Posterior cingulate gyrus (tissue), 11 donors: Measurements from ENCODE around the gene GALNT18.
A peak's percentile ranks its signal among the peaks of the same experiment; 100 is the strongest.

Experiments
- DNase-seq, 10 donors: peaks; one replicate each; pipeline versions ENCODE4 v3.0.0 to v3.0.0-alpha.2; 2020 to 2021; ENCODE audit warnings: mixed read lengths in 3 of 10
- intact Hi-C: fragments of 100-400 bp; cut with DNase I; formaldehyde crosslinking; loops from one replicate; pipeline ENCODE4 v1.15.1; 2023

The GALNT18 gene

DNA sequence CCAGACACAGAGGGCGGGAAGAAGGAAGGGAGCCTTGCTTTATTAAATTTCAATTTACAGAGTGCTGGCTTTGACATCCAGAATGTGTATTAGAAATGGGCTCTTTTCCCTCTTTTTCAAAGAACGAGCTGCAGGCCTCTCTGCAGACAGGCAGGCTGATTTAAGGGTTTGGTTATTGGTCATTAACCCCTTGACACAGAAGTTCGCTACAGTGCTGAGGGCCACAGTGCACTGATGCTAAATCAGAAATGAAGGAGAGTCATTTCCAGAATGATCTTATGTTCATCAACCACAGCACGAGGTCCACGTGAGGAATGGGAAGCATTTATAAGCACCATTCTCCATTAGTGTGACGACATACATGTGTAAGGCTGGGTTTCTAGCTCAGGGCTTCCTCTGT, 320.6 kb downstream of the GALNT18 start:
- no peak for DNase-seq
- intact Hi-C loops: no loop called here

DNA sequence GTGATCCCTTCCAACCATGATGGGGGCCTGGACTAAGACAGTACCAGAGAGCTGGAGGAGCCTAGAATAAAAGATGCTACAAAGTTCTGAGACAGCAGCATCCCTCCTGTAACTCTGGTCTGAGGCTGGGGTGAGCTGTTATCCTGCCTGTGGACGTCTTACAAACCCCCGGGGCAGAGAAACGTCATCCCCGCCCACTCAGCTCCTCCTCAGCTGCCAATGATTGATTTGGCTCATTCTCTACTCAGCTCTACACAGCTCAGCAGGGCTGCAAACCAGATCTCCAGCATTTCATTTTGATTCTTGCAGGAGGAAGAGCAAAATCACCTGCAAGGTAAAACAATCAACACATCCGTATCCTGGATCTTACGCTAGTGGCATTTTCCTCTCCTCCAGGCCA, 324.2 kb downstream of the GALNT18 start:
- intact Hi-C loops: no loop called here
- no peak for DNase-seq

DNA sequence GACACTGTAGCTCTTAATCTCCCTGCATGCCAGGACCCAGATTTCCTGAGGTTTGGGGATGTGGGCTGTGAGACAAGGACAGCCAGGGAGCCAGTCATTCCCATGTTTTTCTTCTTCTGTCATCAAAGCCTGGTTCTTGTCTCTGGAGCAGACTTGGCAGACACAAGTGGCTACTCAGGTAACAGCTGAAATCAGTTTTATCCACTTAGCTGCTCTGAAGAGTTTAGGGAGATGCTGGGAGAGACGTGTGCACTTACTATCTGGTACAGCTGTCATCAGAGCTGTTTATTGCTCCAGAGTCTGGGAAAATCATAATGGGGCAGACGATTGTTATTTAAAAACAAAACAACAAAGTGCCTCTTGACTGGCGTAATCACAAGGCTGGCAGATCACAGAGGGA, 325.4 kb downstream of the GALNT18 start:
- intact Hi-C loops: no loop called here
- DNase-seq: no peak

DNA sequence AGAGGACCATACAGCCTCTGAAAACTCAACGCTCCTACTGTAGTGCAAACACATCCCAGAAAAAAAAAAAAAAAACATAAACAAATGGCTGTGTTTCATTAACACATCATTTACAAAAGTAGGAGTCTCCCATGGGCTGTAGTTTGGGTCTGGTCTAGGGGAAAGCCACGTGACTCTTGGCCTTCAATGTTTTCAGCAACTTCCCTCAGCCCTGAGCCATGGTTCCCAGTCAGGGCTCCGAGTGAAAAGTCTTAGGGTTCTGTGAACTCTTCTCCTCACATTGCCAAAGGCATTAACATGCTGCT, 327.3 kb downstream of the GALNT18 start:
- intact Hi-C loops: no loop called here
- no peak for DNase-seq

DNA sequence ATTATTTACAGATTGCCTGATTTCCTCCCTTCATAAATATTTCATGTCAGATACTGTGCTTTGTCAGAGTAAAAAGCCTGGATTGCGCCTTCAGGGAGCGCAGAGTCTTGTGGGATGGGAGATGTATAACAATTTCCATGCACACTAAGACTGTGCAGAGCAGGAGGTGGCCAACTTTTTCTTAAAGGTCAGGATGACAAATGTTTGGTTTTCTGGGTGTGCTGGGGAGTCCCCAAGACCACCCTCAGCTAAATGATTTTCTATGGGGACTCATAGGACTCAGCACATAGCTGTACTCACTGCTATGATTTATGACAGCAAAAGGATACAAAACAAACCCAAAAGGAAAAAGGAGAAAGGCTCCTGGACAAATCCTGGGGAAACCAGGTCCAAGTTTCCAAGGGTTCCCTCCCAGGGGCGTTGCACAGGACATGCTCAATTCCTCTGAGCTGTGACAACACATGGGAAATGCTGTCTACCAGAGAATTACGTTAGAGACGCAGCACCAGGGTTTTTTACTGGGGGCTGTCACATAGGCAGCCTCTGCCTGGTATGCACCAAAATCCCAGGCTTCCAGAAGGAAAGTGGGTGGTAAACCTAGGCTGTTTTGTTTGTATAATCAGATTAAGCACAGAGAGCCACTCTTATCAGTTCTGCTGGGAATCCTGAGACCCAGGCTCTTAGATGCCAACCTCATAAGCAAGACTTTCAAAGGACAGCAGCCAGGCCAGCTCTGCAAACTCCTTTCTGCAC, 327.8 kb downstream of the GALNT18 start:
- no peak for DNase-seq
- intact Hi-C loops: no loop called here

DNA sequence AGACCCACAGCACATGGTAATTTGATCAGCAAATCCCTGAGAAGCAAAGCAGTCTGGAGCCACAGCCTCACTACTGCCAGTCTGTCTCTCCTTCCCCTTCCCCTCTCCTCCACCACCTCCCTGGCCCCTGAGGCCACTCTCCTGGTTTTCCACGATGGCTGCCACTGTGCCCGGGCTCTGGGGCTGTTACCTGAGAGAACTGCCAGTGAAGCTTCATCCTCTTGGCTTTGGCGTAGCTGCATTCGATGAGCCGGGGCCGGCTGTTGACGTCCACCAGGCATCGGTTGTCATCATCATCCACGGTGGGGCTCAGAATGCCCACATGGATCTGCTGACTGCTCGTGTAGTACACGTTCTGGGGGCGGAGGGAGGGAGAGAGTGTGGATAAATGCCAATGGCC, 329.0 kb downstream of the GALNT18 start:
- intact Hi-C loops: no loop called here
- DNase-seq: no peak

DNA sequence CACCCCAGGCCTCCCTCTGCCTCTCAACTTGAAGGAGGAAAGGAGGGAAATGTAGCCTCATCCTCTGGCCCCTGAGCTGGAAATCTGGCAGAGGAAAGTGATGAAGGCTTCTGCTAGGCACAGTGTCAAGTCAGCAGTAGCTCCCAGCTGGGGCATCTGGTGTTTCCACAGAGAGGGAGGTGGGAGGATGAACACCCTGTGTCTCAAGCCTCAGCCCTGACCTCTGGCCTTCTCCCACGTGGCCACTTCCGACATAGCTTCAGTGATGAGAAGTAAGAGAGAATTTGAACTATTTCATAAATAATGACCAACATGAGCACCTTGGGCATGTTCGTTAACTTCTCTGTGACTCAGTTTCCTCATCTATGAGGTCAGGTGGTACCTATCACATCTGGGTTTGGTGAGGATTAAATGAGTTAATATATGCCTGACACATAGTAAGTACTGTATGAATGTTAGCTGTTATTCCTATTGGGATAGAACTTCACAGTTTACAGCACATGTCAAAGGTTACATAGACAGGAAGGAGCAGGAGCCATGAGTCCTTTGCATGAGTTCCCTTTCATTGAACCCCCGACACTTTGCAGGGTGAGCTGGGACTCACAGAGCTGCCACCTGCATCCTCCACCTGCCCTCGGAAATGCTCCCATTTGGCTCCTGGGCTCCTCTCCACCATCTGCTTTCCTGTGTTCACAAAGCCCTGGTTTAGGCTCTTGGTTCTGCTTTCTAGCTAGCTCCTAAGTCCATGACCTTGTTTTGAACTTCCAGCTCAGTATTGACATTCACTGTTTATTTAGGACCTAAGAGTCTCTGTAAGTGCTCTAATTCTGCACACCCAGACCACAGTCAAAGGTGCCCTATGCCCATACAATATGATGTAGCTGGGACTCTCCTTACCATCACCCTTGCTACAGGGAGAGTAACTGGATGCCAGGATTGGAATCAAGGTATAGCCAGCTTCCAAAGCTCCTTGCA, 330.5 kb downstream of the GALNT18 start:
- intact Hi-C loops: no loop called here
- DNase-seq: no peak

DNA sequence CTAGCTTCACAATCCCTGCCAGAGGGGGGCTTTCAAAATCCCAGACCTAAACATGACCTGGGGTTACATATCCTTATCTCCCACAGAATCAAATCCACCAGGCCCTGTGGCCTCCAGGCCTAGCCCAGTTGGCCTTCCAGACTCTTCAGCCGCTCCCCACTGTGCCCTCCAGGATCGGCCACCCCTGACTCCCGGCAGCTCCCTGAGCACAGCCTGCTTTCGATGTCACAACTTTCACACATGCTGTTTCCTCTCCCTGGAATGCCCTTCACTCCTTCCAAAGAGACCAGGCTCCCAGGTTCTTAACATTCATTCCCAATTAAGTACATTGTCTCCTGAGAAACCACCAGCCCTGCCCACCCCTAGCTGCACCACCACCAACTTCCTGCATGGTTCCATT, 331.5 kb downstream of the GALNT18 start:
- intact Hi-C loops: no loop called here
- no peak for DNase-seq

DNA sequence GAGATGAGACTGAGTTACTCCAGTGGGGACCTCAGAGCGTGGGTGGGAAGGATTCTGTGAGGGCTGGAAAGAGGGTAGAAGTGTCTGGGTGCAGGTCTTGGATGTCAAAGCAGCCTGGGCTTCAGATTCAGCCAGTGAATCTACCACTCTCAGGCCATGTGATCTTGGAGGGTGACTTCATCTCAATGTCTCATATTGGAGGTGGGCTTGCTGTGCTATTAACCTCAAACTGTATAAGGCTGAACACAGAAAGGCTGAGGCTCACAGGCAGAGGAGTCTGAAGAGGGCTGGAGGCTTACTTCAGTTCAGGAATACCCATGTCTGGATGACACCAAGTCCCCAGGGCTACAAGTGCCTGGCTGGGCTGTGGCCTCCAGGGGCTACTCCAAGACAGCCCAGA, 332.1 kb downstream of the GALNT18 start:
- intact Hi-C loops: no loop called here
- no peak for DNase-seq

DNA sequence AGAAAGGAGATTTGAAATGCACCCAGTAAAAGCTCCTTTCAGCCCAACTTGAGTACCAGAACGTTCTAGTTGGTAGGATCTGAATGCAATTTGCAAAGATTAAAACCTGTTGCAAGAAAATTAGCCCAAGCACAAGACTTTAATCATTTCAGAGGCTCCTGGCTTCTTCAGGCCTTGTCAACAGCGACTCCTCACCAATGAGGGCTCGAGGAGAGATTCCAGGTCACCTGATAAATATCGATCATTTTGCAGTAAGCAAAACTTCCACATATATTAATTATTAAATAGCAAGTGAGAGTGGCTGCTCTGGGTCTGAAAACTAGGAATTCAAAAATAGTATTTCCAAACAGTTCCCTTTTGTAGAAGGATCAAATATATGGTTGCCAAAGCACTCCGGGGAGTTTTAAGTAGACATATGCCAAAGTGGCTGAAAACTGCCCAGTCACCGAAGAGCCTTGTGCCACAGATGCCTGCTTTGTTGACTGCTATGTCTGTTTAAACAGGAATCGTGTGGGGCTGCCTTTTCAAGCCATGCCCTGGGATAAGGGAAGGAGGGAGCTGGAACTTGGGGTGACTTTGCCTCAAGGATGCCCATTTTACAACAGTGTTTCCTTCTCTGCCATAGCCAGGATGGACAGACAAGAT, 332.7 kb downstream of the GALNT18 start:
- intact Hi-C loops: no loop called here
- DNase-seq: no peak

DNA sequence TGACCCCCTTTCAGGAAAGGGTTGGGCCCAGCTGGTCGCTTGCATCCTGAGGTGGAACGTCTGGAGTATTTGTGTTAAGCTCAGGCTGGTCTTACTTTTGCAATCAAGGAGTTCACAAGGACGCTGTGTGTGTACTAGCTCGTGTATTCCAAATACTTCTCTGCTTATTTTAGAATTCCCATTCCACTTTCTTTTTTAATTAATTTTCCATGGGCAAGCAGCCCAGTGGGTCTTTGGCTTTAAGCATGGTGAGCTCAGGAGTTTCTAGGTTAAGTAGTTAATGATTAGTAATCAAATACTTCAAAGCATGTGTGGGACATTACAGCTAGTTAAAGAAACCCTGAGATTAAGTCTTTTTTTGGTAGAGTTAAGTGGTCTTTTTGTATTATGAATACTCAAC, 337.3 kb downstream of the GALNT18 start:
- intact Hi-C loops: no loop called here
- no peak for DNase-seq

DNA sequence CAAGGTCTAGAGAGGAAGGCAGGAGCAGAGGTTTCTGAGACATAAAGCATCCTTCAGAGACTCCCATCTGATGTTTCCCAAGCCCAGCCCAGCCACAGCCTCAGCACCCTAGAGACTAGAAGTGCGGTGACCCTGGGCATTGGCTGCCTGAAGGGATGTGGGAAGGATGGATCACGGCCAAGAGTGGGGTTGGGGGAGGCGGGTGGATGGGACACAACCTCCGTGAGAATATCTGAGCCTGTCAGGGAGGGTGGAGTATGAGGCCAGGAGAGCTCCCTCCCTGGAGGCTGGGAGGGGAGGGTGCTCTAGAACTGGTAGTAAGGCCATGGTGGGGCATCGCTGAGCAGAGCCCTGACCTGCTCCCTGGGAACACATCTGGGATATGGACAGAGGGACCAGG, 340.2 kb downstream of the GALNT18 start:
- intact Hi-C loops: no loop called here
- no peak for DNase-seq

DNA sequence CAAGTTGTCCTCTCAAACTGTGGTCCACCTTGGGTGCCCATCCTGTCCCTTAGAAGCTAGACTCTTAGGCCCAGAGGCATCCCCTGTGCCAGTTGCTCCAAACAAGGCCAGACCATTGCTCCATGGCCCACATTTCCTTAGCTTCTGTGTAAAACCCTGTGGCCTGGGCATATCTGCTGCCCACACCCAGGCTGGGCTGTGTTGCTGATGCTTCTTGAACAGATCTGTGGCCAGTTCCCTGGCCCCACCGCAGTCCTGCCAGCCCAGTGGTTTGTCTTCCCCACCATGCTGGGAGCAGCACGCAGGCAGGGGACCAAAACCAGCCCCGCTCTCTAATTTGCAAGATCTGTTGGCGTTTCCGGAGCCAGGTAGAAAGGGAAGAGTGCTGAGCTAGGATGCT, 341.0 kb downstream of the GALNT18 start:
- intact Hi-C loops: no loop called here
- DNase-seq: no peak

DNA sequence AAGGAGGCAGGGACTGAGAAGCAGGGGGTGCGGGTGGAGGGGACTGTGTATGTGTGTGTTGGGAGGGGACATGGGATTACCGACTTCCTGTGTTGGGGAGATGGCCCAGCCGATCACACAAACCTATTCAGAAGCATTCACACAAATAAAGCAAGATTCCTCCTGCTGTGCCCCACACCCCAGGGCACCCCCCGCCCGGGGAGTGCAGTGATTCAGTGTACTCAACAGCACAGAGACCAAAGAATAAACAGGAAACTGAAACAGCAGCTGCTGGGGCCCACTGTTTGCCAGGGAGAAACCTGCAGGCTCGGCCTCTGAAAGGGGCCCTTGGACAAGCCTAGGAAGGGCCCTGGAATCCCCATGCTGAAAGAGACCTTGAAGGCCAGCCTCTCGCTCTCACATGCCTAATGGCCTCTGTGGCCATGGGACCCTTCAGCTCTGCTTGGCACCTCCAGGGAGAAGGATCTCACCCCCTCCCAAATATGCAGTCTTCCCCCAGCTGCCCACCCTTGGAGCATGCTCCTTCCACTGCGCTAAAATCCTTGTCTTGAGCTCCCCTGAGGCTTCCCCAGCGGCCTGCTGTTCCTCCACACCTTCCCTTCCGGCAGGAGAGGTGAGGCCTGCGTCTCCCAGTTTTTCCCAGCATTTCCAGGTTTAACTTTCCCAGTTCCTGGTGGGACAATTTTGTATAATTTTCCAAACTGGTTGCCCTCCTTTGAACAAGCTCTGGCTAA, 341.7 kb downstream of the GALNT18 start:
- intact Hi-C loops: no loop called here
- DNase-seq: no peak

DNA sequence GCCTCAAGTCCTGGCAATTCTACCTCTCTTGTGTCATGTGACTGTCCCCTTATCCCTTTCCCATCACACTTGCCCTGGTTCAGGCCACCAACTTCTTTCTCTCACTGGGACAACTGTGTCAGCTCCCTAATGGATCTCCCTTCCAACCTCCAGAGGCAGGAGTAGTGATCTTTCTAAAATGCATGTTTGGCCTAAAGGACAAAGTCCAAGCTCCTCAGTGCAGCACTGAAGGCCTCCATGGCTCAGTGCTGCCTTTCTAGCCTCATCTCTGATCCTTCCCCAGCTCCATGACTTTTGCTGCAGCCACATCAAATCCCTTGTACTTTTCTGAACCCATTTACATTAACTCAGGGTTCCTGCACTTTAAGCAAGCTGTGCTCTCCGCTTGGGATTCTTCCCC, 349.6 kb downstream of the GALNT18 start:
- DNase-seq: no peak
- intact Hi-C loops: no loop called here

DNA sequence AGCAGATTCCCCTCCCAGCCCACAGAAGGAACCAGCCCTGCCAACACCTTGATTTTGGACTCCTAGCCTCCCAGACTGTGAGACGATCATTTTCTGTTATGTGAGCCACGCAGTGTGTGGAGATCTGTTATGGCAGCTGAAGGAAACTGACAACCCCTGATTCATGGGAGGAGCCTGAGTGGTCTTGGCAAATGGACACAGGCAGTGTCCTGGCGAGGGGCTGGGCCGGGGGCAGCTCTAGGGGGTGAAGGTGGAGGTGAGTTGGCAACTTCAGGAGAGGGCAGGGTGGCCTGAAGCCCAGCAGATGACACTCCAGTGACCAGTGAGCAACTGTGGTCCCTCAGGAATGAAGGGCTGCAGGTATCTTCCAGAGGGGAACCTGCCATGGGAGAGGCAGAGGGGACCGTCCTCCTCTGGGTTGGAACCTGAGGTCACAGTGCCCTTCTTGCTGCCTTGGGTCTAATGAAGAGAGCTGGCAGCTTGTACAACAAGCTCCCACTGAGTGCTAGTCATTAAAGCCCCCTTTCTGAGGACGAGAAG, 351.5 kb downstream of the GALNT18 start:
- intact Hi-C loops: no loop called here
- no peak for DNase-seq

DNA sequence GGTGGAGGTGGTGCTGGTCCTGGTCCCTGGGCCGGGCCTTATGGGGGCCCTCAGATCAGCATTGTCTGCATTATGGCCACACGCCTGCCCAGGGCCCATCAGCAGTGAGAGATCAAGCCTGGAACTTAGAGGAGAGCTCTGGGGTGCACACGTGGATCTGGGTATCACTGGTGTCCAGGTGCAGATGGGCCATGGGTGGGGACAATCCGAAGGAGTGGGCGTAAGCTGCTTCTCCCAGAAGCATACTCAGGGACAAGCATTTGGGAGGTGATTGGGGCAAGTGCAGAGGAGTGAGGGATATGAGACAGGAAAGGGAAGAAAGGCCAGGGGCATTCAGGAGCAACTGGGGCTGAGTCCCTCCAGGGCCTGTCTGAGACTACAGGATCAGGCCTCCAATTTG, 353.1 kb downstream of the GALNT18 start:
- no peak for DNase-seq
- intact Hi-C loops: loop anchor here (10.0 kb wide), 1 partner anchor 334 kb away; no protein-coding TSS in a partner anchor

DNA sequence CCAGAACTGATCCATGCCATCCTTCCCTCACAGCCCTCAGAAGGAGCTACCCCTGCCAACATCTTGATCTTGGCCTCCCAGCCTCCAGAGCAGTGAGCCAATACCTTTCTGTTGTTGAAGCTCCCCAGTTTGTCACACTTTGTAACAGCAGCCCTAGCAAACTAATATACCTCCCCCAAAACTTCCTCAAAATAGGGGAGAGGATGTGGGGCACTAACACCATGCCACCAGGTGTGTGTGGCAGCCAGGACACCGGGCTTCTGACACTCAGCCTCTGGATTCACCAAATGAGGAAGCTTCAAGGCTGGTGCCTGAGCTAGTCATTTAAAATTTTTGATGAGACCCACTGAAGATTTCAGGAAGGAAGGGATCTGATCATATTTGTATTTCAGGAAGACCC, 353.7 kb downstream of the GALNT18 start:
- DNase-seq: no peak
- intact Hi-C loops: loop anchor here (10.0 kb wide), 1 partner anchor 333 kb away; no protein-coding TSS in a partner anchor

DNA sequence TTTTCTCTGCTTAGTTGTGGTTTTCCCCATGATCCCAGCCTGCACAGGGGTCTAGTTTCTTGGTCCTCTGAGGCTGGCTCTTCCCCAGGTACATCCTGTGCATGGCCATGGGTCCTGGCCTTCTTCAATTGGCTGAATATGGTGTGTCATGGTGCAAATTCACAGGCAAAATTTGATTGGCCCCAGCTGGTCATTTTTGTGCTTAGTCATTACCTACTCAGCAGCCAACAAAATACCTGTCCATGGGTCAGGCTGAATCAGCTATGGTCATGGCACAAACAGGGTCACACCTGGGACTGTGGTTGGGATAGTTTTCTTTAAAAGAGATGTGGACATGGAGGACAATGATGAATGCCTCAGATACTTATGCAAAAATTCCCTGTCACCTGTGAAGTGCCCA, 354.5 kb downstream of the GALNT18 start:
- intact Hi-C loops: loop anchor here (10.0 kb wide), 1 partner anchor 333 kb away; no protein-coding TSS in a partner anchor
- DNase-seq: no peak

DNA sequence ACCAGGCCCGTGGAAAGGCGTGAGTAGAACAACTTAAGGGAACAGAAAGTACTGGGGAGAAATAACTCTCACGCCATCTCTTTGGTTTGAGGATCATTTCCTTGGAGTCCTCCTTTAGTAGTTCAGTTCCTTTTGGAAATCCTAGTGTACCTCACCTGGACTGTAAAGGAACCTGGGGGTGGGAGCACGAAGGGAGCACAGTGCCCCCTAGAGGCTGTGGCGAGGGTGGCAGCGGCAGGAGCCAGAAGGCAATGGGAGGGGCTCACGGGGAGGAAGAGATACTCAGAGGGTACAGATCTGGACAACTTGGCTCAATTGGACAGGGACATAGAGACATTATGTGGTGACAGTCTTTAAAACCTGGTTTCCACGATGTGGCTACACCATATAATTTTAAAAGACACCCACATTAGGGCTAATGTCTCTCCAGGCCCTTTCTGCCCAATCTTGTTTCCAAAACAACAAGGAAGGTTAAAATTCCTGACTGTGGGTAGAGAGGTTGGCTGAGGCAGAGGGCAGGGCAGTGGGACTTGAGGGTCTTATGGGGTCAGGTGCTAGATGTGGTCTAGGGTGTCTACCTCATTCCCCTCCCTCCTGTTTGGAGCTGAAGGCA, 355.7 kb downstream of the GALNT18 start:
- peak in 6 of 10 donors; percentile 31 to 78 (median 54) for DNase-seq
- intact Hi-C loops: loop anchor here (10.0 kb wide), 1 partner anchor 331 kb away; no protein-coding TSS in a partner anchor
